Uterus (tissue), 2 donors: ENCODE results near the gene TMX4.

ENCODE experiments used
- POLR2A ChIP-seq, 2 donors: fragments of 450-650 bp; IDR thresholded peaks; one replicate each; pipeline ENCODE4 v1.6.1; 2016; ENCODE audit warnings: antibody characterized with exemption in 2 of 2, mild to moderate bottlenecking in 1 of 2, moderate library complexity in 1 of 2
- TF ChIP-seq, protein P1 (sequence below), 4 experiments: fragments of 200-600 bp in 2 of 4; fragments of 450-650 bp in 2 of 4; sonication (generic) in 2 of 4; IDR thresholded peaks; one replicate each; pipeline ENCODE4 v1.5.1; 2016 to 2019; ENCODE audit warnings: antibody characterized with exemption in 4 of 4, mild to moderate bottlenecking in 2 of 4, moderate library complexity in 1 of 4

DNA sequence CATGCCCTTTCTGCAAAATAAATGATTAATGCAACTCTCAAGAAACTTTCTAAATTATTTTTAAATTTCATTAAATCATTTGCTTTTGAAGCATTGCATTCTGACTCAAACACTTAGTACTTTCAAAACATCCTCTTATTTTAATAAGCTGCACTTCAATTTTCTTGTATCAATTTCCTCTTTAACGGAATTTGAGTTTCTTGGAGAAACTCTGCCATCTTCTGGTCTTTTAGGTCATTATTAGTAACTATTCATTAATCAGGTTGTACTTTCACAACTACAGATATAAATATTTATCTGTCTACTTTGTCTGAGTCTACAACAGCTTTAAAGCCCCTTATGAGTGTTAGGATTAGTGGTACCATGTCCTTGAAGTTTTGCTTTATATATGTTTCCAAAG, 30.2 kb downstream of the TMX4 start:
- TF ChIP-seq, protein P1, sequence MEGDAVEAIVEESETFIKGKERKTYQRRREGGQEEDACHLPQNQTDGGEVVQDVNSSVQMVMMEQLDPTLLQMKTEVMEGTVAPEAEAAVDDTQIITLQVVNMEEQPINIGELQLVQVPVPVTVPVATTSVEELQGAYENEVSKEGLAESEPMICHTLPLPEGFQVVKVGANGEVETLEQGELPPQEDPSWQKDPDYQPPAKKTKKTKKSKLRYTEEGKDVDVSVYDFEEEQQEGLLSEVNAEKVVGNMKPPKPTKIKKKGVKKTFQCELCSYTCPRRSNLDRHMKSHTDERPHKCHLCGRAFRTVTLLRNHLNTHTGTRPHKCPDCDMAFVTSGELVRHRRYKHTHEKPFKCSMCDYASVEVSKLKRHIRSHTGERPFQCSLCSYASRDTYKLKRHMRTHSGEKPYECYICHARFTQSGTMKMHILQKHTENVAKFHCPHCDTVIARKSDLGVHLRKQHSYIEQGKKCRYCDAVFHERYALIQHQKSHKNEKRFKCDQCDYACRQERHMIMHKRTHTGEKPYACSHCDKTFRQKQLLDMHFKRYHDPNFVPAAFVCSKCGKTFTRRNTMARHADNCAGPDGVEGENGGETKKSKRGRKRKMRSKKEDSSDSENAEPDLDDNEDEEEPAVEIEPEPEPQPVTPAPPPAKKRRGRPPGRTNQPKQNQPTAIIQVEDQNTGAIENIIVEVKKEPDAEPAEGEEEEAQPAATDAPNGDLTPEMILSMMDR (IDR thresholded peaks at IDR 0.05) = no peak
- TF ChIP-seq POLR2A (IDR thresholded peaks at IDR 0.05) = no peak
